Mammary epithelial cell (primary cell): ENCODE results near the gene DCP1B.

Experiments used
- EZH2 ChIP-seq: IDR thresholded peaks from 2 replicates; pipeline ENCODE4 v1.6.1; 2012; ENCODE audit warnings: low read length, inconsistent platforms, borderline replicate concordance
- TF ChIP-seq, protein P1 (sequence below), 2 donors: IDR thresholded peaks in 1 of 2; conservative IDR thresholded peaks in 1 of 2; 2 replicates each; pipeline ENCODE4 v1.5.1; 2011 to 2012; ENCODE audit warnings: inconsistent platforms in 2 of 2, low read length in 2 of 2, mild to moderate bottlenecking in 2 of 2, control low read depth in 1 of 2, low read depth in 1 of 2; ENCODE audit not compliant: insufficient read depth in 1 of 2; ENCODE audit errors: extremely low read depth in 1 of 2

DNA sequence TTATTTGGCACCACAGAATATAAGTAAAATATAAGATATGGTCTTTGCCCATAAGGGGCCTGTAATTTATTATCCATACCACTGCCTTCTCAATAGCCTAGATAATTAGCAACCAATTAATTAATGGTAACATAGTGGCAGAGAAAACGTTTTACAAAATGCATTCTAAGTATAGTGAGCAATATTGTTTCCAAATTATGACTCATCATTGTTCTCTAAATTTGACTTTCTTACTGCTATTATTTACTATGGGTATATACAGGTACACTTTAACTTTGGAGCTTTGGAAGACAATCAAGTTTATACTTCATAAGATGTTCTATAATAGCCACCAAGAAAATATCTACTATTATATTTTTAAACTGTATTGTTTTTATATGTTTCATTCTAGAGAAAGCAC, 26.7 kb downstream of the DCP1B start:
- TF ChIP-seq, protein P1, sequence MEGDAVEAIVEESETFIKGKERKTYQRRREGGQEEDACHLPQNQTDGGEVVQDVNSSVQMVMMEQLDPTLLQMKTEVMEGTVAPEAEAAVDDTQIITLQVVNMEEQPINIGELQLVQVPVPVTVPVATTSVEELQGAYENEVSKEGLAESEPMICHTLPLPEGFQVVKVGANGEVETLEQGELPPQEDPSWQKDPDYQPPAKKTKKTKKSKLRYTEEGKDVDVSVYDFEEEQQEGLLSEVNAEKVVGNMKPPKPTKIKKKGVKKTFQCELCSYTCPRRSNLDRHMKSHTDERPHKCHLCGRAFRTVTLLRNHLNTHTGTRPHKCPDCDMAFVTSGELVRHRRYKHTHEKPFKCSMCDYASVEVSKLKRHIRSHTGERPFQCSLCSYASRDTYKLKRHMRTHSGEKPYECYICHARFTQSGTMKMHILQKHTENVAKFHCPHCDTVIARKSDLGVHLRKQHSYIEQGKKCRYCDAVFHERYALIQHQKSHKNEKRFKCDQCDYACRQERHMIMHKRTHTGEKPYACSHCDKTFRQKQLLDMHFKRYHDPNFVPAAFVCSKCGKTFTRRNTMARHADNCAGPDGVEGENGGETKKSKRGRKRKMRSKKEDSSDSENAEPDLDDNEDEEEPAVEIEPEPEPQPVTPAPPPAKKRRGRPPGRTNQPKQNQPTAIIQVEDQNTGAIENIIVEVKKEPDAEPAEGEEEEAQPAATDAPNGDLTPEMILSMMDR (conservative IDR thresholded peaks at IDR 0.05 in 1 of 2, IDR thresholded peaks at IDR 0.05 in 1 of 2; ENCODE audit: extremely low read depth in 1 of 2, insufficient read depth in 1 of 2, low read depth in 1 of 2, low read length in 2 of 2): no peak
- TF ChIP-seq EZH2: no peak
